OCI-LY3 (cell line): Measurements from ENCODE around the gene PTPRT.

Experiments
- H2AFZ ChIP-seq: fragments of 200-600, 300-600 bp; shearing (Covaris generic); 2 replicates; pipeline ENCODE4 v1.6.0; 2014; ENCODE audit warnings: antibody characterized with exemption, low read depth, low read length
- H3K27ac ChIP-seq: fragments of 200-600, 300-600 bp; sonication (generic); 2 replicates; pipeline ENCODE4 v1.5.1; 2014; ENCODE audit warnings: mild to moderate bottlenecking, low read length, moderate library complexity, mixed read lengths
- H3K27me3 ChIP-seq: fragments of 200-600, 300-600 bp; sonication (generic); 2 replicates; pipeline ENCODE4 v1.6.1; 2014; ENCODE audit warnings: low read depth, low read length, mixed read lengths
- H3K36me3 ChIP-seq: fragments of 200-600, 300-600 bp; sonication (generic); replicated peaks from 2 replicates; pipeline ENCODE3; 2014; ENCODE audit warnings: low read depth, low read length, mixed read lengths
- H3K4me1 ChIP-seq: fragments of 300-600, 200-600 bp; sonication (generic); 2 replicates; pipeline ENCODE4 v1.6.1; 2014; ENCODE audit warnings: low read length, mixed read lengths
- H3K4me2 ChIP-seq: fragments of 200-600, 300-600 bp; sonication (generic); 2 replicates; pipeline ENCODE4 v1.6.1; 2014; ENCODE audit warnings: low read length, mixed read lengths
- H3K4me3 ChIP-seq: fragments of 300-600, 200-600 bp; sonication (generic); 2 replicates; pipeline ENCODE4 v1.5.1; 2014; ENCODE audit warnings: antibody characterized with exemption, mild to moderate bottlenecking, low read length, moderate library complexity
- H3K79me2 ChIP-seq: fragments of 300-600, 200-600 bp; shearing (Covaris generic); 2 replicates; pipeline ENCODE4 v1.6.1; 2014; ENCODE audit warnings: mild to moderate bottlenecking, low read length, mixed read lengths
- H3K9ac ChIP-seq: fragments of 300-600, 200-600 bp; shearing (Covaris generic); 2 replicates; pipeline ENCODE4 v1.6.0; 2014; ENCODE audit warnings: mild to moderate bottlenecking, low read length, moderate library complexity
- H3K9me3 ChIP-seq: fragments of 200-600, 300-600 bp; shearing (Covaris generic); 2 replicates; pipeline ENCODE4 v1.6.1; 2014; ENCODE audit warnings: low read length, mixed read lengths; ENCODE audit not compliant: insufficient read depth
- H4K20me1 ChIP-seq: fragments of 200-600, 300-600 bp; sonication (generic); 2 replicates; pipeline ENCODE4 v1.6.1; 2016; ENCODE audit warnings: low read length, mixed read lengths; ENCODE audit not compliant: insufficient read depth
- CTCF ChIP-seq: fragments of 200-600, 300-600 bp; sonication (generic); IDR thresholded peaks from 2 replicates; pipeline ENCODE4 v1.5.1; 2014; ENCODE audit warnings: antibody characterized with exemption, low read length, low read depth
- EZH2phosphoT487 ChIP-seq: fragments of 200-600 bp; shearing (Covaris generic); IDR thresholded peaks from 2 replicates; pipeline ENCODE4 v1.6.1; 2018; ENCODE audit warnings: antibody characterized with exemption, mixed run types, low read depth

Gene PTPRT

GRCh38 chr20:42556575-42556974 is 633.1 kb downstream of the PTPRT start:
- Histone ChIP-seq H3K9ac (no peak overlapping the region), H3K4me3 (no peak overlapping the region), H3K27me3 (0 out of 2 replicates have a peak, but pooled peaks cover 13% of the 10 kb centered on the region), H3K79me2 (no peaks in the 10 kb centered on the region), H3K4me1 (no peaks in the 10 kb centered on the region), H3K9me3 (no peaks in the 10 kb centered on the region), H4K20me1 (no peaks in the 10 kb centered on the region), H2AFZ (no peak overlapping the region), H3K36me3 (no peaks in the 10 kb centered on the region), H3K27ac (no peak overlapping the region), H3K4me2 (no peak overlapping the region)
- TF ChIP-seq CTCF (no peak), EZH2phosphoT487 (no peak)

GRCh38 chr20:42553374-42553773 is 636.3 kb downstream of the PTPRT start:
- Histone ChIP-seq H3K36me3 (no peaks in the 10 kb centered on the region), H3K4me2 (peak overlapping the region; percentile 30), H4K20me1 (no peaks in the 10 kb centered on the region), H3K4me3 (no peak overlapping the region), H2AFZ (no peak overlapping the region), H3K9me3 (no peaks in the 10 kb centered on the region), H3K4me1 (no peaks in the 10 kb centered on the region), H3K79me2 (no peaks in the 10 kb centered on the region), H3K27ac (no peak overlapping the region), H3K27me3 (0 out of 2 replicates have a peak, but pooled peaks cover 10% of the 10 kb centered on the region), H3K9ac (no peak overlapping the region)
- TF ChIP-seq EZH2phosphoT487, result no peak
- TF ChIP-seq CTCF, result no peak

GRCh38 chr20:42549496-42549895 is 640.2 kb downstream of the PTPRT start:
- H4K20me1 ChIP-seq, result no peaks in the 10 kb centered on the region
- no peak overlapping the region for H2AFZ ChIP-seq
- no peak overlapping the region for H3K4me3 ChIP-seq
- no peaks in the 10 kb centered on the region for H3K4me1 ChIP-seq
- TF ChIP-seq CTCF, result no peak
- no peak for TF ChIP-seq EZH2phosphoT487
- H3K9ac ChIP-seq, result no peak overlapping the region
- H3K27me3 ChIP-seq, result 0 out of 2 replicates have a peak, but pooled peaks cover 10% of the 10 kb centered on the region
- no peaks in the 10 kb centered on the region for H3K79me2 ChIP-seq
- H3K27ac ChIP-seq, result no peak overlapping the region
- H3K9me3 ChIP-seq, result no peaks in the 10 kb centered on the region
- no peak overlapping the region for H3K4me2 ChIP-seq
- H3K36me3 ChIP-seq, result no peaks in the 10 kb centered on the region

GRCh38 chr20:42544926-42545325 is 644.8 kb downstream of the PTPRT start:
- Histone ChIP-seq H3K9me3 (no peaks in the 10 kb centered on the region), H2AFZ (no peak overlapping the region), H3K36me3 (no peaks in the 10 kb centered on the region), H3K4me1 (no peaks in the 10 kb centered on the region), H3K27me3 (no peaks in the 10 kb centered on the region), H3K4me2 (no peak overlapping the region), H4K20me1 (no peaks in the 10 kb centered on the region), H3K9ac (no peak overlapping the region), H3K79me2 (no peaks in the 10 kb centered on the region), H3K27ac (no peak overlapping the region), H3K4me3 (no peak overlapping the region)
- TF ChIP-seq CTCF (no peak), EZH2phosphoT487 (no peak)
